Stomach (tissue), 4 donors: ENCODE results near the gene ARHGEF10L.

Experiments
- CTCF ChIP-seq, 7 experiments: fragments of 450-650 bp in 4 of 7; fragments of 200-600 bp in 3 of 7; sonication (generic) in 3 of 7; IDR thresholded peaks; one replicate each; pipeline ENCODE4 v1.5.1; 2016 to 2019; ENCODE audit warnings: antibody characterized with exemption in 7 of 7, control low read depth in 2 of 7, mild to moderate bottlenecking in 1 of 7
- EP300 ChIP-seq: sonication (generic); formaldehyde crosslinking; IDR thresholded peaks from one replicate; pipeline ENCODE4 v1.6.1; 2017; ENCODE audit warnings: antibody characterized with exemption
- POLR2A ChIP-seq, 4 donors: fragments of 450-650 bp; IDR thresholded peaks; one replicate each; pipeline ENCODE4 v1.6.1; 2016; ENCODE audit warnings: antibody characterized with exemption in 4 of 4, control low read depth in 2 of 4, mild to moderate bottlenecking in 1 of 4, moderate library complexity in 1 of 4
- POLR2AphosphoS5 ChIP-seq, 3 donors: sonication (generic); formaldehyde crosslinking; IDR thresholded peaks; one replicate each; pipeline ENCODE4 v1.6.1; 2016; ENCODE audit warnings: antibody characterized with exemption in 3 of 3

GRCh38 chr1:17553975-17554700 is 14.6 kb downstream of the ARHGEF10L start:
- TF ChIP-seq CTCF (IDR thresholded peaks at IDR 0.05) (no peak), EP300 (no peak), POLR2A (IDR thresholded peaks at IDR 0.05) (no peak), POLR2AphosphoS5 (IDR thresholded peaks at IDR 0.05) (no peak)
